ENCODE results near the gene TEAD2. TPM values are rescaled to one million over a fixed set of nuclear protein-coding genes. Genes with fewer than 3 reads are reported as not detected.
A peak's percentile ranks its signal among the peaks of the same experiment; 100 is the strongest.
"Not testable (repeated sequence)": the region's sequence is repeated elsewhere in the genome, so short reads cannot be mapped to it uniquely, and the experiment has no call there.

TEAD2 gene
- total RNA-seq, 2 experiments from 2014 or later = not detected

GRCh38 chr19:49327878-49328544, 34.2 kb downstream of the TEAD2 start:
- Mint-ChIP-seq H3K9me3 (no peaks in the 10 kb centered on the region), H3K27ac (peak overlapping the region; percentile 46), H3K36me3 (ENCODE audit: low read depth) (peaks cover 11% of the 10 kb centered on the region), H3K4me3 (no peak overlapping the region), H3K4me1 (ENCODE audit: low read depth) (peaks cover 41% of the 10 kb centered on the region), H3K27me3 (no peaks in the 10 kb centered on the region)
- intact Hi-C loops (cut with micrococcal nuclease) = no loop called here
- ChIA-PET CTCF (interaction anchor here (0.6 to 4.7 kb wide), 13 partner anchors 9 to 143 kb away, joined by 3 to 29 read pairs (median 3); no protein-coding TSS in a partner anchor), POLR2A (no interaction called here)
- peak; percentile 79 for TF ChIP-seq CTCF (IDR thresholded peaks at IDR 0.05)
- ATAC-seq (peak; percentile 62), DNase-seq (peak; percentile 62)

- Mint-ChIP-seq H3K9me3 (peaks cover 2% of the 10 kb centered on the region), H3K4me1 (ENCODE audit: low read depth) (peaks cover 29% of the 10 kb centered on the region), H3K36me3 (ENCODE audit: low read depth) (peaks cover 12% of the 10 kb centered on the region), H3K4me3 (no peak overlapping the region), H3K27me3 (no peaks in the 10 kb centered on the region), H3K27ac (no peak overlapping the region)
- no peak for ATAC-seq
- intact Hi-C loops (cut with micrococcal nuclease) = no loop called here
- no peak for TF ChIP-seq CTCF (IDR thresholded peaks at IDR 0.05)
- ChIA-PET CTCF (interaction anchor here (0.7 to 4.7 kb wide), 4 partner anchors 23 to 127 kb away, joined by 3 to 29 read pairs (median 6); no protein-coding TSS in a partner anchor), POLR2A (interaction anchor here (0.6 kb wide), 1 partner anchor 85 kb away, joined by 4 read pairs; no protein-coding TSS in a partner anchor)
- no peak for DNase-seq
These were observed 36.0 kb downstream of the TEAD2 start for GRCh38 chr19:49326165-49326704.

- intact Hi-C loops (cut with micrococcal nuclease); H3K4me3 Mint-ChIP-seq; H3K9me3 Mint-ChIP-seq; H3K27ac Mint-ChIP-seq; H3K27me3 Mint-ChIP-seq; ATAC-seq; DNase-seq: not testable (repeated sequence)
- POLR2A ChIA-PET = interaction anchor here (0.6 kb wide), 1 partner anchor 86 kb away, joined by 4 read pairs; no protein-coding TSS in a partner anchor
- H3K4me1 Mint-ChIP-seq (ENCODE audit: low read depth) = peaks cover 26% of the 10 kb centered on the region
- H3K36me3 Mint-ChIP-seq (ENCODE audit: low read depth) = peaks cover 14% of the 10 kb centered on the region
- CTCF ChIA-PET = interaction anchor here (0.7 to 4.7 kb wide), 4 partner anchors 22 to 127 kb away, joined by 3 to 29 read pairs (median 6); no protein-coding TSS in a partner anchor
These were observed 36.5 kb downstream of the TEAD2 start for GRCh38 chr19:49325756-49326155.

GRCh38 chr19:49324801-49325576, 37.2 kb downstream of the TEAD2 start, which contains the start of gene SLC6A16:
Gene SLC6A16 (minus strand): TSS chr19:49325191. CDS start chr19:49311347, 13,844 bp downstream.
- no peak for TF ChIP-seq CTCF (IDR thresholded peaks at IDR 0.05)
- no peaks in the 10 kb centered on the region for H3K27me3 Mint-ChIP-seq
- intact Hi-C loops (cut with micrococcal nuclease) = no loop called here
- H3K4me1 Mint-ChIP-seq (ENCODE audit: low read depth) = peaks cover 21% of the 10 kb centered on the region
- DNase-seq (no peak), ATAC-seq (no peak)
- POLR2A ChIA-PET = interaction anchor here (0.8 to 1.2 kb wide), 2 partner anchors 16 to 267 kb away, joined by 3 to 4 read pairs; partner anchors contain the start of gene CGB7
- CTCF ChIA-PET = interaction anchor here (1.7 to 4.7 kb wide), 2 partner anchors 23 to 126 kb away, joined by 8 to 29 read pairs; no protein-coding TSS in a partner anchor
- H3K9me3 Mint-ChIP-seq = peaks cover 2% of the 10 kb centered on the region
- no peak within 1 kb of the TSS for H3K4me3 Mint-ChIP-seq
- H3K36me3 Mint-ChIP-seq (ENCODE audit: low read depth) = peaks cover 10% of the 10 kb centered on the region
- H3K27ac Mint-ChIP-seq = no peak within 1 kb of the TSS

GRCh38 chr19:49318296-49318695, 43.9 kb downstream of the TEAD2 start:
- TF ChIP-seq CTCF (IDR thresholded peaks at IDR 0.05) = no peak
- Mint-ChIP-seq H3K9me3 (peaks cover 11% of the 10 kb centered on the region), H3K4me3 (no peak overlapping the region), H3K27ac (no peak overlapping the region), H3K4me1 (ENCODE audit: low read depth) (peaks cover 6% of the 10 kb centered on the region), H3K36me3 (ENCODE audit: low read depth) (peaks cover 23% of the 10 kb centered on the region), H3K27me3 (no peaks in the 10 kb centered on the region)
- POLR2A ChIA-PET = interaction anchor here (0.6 to 0.9 kb wide), 3 partner anchors 9 to 58 kb away, joined by 3 read pairs; no protein-coding TSS in a partner anchor
- DNase-seq (no peak), ATAC-seq (no peak)
- CTCF ChIA-PET = interaction anchor here (0.7 to 4.8 kb wide), 4 partner anchors 10 to 119 kb away, joined by 3 to 23 read pairs (median 4); no protein-coding TSS in a partner anchor
- intact Hi-C loops (cut with micrococcal nuclease) = no loop called here
